ENCODE data around the gene DNM3. TPM values are rescaled to one million over a fixed set of nuclear protein-coding genes. Genes with fewer than 3 reads are reported as not detected.
A peak's percentile ranks its signal among the peaks of the same experiment; 100 is the strongest.

The DNM3 gene
- total and polyA plus RNA-seq, 10 of the 15 experiments (the other 5 are each of a cell fraction or from before 2014, with no cell fraction given) = 0.03 to 1.5 (median 0.08) TPM; not detected in 3

DNA sequence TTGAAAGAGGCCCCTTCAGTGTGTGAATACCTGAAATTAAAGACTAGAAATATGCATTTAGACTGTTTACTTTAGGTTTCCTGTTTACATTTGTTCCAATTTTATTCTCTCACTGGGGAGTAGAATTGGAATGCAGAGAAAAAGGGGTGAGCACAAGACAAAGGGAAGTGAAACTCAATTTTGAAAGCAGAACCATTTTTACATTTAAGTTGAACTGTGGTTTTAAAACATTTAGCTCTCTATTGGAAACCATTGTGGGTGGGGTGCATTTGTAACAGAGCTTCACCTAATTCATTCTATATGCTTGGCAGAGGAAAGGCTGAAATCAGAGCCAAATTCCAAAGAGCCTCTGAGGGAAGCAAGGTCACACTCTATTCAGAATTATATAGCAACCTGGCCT is 343.9 kb downstream of the DNM3 start (continued):
- TF ChIP-seq, protein P1, sequence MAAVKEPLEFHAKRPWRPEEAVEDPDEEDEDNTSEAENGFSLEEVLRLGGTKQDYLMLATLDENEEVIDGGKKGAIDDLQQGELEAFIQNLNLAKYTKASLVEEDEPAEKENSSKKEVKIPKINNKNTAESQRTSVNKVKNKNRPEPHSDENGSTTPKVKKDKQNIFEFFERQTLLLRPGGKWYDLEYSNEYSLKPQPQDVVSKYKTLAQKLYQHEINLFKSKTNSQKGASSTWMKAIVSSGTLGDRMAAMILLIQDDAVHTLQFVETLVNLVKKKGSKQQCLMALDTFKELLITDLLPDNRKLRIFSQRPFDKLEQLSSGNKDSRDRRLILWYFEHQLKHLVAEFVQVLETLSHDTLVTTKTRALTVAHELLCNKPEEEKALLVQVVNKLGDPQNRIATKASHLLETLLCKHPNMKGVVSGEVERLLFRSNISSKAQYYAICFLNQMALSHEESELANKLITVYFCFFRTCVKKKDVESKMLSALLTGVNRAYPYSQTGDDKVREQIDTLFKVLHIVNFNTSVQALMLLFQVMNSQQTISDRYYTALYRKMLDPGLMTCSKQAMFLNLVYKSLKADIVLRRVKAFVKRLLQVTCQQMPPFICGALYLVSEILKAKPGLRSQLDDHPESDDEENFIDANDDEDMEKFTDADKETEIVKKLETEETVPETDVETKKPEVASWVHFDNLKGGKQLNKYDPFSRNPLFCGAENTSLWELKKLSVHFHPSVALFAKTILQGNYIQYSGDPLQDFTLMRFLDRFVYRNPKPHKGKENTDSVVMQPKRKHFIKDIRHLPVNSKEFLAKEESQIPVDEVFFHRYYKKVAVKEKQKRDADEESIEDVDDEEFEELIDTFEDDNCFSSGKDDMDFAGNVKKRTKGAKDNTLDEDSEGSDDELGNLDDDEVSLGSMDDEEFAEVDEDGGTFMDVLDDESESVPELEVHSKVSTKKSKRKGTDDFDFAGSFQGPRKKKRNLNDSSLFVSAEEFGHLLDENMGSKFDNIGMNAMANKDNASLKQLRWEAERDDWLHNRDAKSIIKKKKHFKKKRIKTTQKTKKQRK (IDR thresholded peaks at IDR 0.05; ENCODE audit: low read depth, low read length) = no peak
- TF ChIP-seq JUND (IDR thresholded peaks at IDR 0.05; ENCODE audit: low read depth, low read length) = no peak
- TF ChIP-seq, protein P2, sequence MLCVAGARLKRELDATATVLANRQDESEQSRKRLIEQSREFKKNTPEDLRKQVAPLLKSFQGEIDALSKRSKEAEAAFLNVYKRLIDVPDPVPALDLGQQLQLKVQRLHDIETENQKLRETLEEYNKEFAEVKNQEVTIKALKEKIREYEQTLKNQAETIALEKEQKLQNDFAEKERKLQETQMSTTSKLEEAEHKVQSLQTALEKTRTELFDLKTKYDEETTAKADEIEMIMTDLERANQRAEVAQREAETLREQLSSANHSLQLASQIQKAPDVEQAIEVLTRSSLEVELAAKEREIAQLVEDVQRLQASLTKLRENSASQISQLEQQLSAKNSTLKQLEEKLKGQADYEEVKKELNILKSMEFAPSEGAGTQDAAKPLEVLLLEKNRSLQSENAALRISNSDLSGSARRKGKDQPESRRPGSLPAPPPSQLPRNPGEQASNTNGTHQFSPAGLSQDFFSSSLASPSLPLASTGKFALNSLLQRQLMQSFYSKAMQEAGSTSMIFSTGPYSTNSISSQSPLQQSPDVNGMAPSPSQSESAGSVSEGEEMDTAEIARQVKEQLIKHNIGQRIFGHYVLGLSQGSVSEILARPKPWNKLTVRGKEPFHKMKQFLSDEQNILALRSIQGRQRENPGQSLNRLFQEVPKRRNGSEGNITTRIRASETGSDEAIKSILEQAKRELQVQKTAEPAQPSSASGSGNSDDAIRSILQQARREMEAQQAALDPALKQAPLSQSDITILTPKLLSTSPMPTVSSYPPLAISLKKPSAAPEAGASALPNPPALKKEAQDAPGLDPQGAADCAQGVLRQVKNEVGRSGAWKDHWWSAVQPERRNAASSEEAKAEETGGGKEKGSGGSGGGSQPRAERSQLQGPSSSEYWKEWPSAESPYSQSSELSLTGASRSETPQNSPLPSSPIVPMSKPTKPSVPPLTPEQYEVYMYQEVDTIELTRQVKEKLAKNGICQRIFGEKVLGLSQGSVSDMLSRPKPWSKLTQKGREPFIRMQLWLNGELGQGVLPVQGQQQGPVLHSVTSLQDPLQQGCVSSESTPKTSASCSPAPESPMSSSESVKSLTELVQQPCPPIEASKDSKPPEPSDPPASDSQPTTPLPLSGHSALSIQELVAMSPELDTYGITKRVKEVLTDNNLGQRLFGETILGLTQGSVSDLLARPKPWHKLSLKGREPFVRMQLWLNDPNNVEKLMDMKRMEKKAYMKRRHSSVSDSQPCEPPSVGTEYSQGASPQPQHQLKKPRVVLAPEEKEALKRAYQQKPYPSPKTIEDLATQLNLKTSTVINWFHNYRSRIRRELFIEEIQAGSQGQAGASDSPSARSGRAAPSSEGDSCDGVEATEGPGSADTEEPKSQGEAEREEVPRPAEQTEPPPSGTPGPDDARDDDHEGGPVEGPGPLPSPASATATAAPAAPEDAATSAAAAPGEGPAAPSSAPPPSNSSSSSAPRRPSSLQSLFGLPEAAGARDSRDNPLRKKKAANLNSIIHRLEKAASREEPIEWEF (IDR thresholded peaks at IDR 0.05; ENCODE audit: insufficient replicate concordance, low read depth, low read length) = no peak
- TF ChIP-seq ZNF384 (IDR thresholded peaks at IDR 0.05; ENCODE audit: borderline replicate concordance, low read depth, low read length) = no peak
- TF ChIP-seq IKZF1 (conservative IDR thresholded peaks at IDR 0.05) = peak; percentile 75
- TF ChIP-seq GATAD2B (conservative IDR thresholded peaks at IDR 0.05; ENCODE audit: low read depth) = 0 out of 2 replicates have a peak, but pooled peaks have one; percentile 49
- no peak for TF ChIP-seq SMARCA5 (IDR thresholded peaks at IDR 0.05)
- no peak for TF ChIP-seq BRCA1 (IDR thresholded peaks at IDR 0.05; ENCODE audit: low read depth, low read length)
- TF ChIP-seq ZBTB11 (CRISPR knock-in tag; IDR thresholded peaks at IDR 0.05) = no peak
- no peak for TF ChIP-seq ZSCAN29 (IDR thresholded peaks at IDR 0.05)
- TF ChIP-seq ZNF274 (IDR thresholded peaks at IDR 0.05; ENCODE audit: insufficient read depth, insufficient read length) = no peak
- no peak for TF ChIP-seq RFX5 (IDR thresholded peaks at IDR 0.05; ENCODE audit: low read depth, low read length)
- TF ChIP-seq NR2C1 (IDR thresholded peaks at IDR 0.05) = no peak
- TF ChIP-seq, protein P3, sequence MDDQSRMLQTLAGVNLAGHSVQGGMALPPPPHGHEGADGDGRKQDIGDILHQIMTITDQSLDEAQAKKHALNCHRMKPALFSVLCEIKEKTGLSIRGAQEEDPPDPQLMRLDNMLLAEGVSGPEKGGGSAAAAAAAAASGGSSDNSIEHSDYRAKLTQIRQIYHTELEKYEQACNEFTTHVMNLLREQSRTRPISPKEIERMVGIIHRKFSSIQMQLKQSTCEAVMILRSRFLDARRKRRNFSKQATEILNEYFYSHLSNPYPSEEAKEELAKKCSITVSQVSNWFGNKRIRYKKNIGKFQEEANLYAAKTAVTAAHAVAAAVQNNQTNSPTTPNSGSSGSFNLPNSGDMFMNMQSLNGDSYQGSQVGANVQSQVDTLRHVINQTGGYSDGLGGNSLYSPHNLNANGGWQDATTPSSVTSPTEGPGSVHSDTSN (IDR thresholded peaks at IDR 0.05; ENCODE audit: insufficient replicate concordance, low read depth, low read length) = no peak
- peak; percentile 8; the same call in 1 of the 2 replicates for TF ChIP-seq SMC3 (IDR thresholded peaks at IDR 0.05; ENCODE audit: borderline replicate concordance, low read length)
- no peak for TF ChIP-seq CBX3 (IDR thresholded peaks at IDR 0.05; ENCODE audit: borderline replicate concordance, low read depth)
- TF ChIP-seq ZNF217 (IDR thresholded peaks at IDR 0.05) = peak; percentile 90
- TF ChIP-seq POU2F2 (IDR thresholded peaks at IDR 0.05; ENCODE audit: borderline replicate concordance, low read depth, low read length) = 0 out of 3 replicates have a peak, but pooled peaks have one; percentile 28

All from GM12878 (cell line).